Ascending aorta (tissue), 2 donors: Measurements from ENCODE around the gene GPNMB. TPM values are rescaled to one million over a fixed set of nuclear protein-coding genes. Genes with fewer than 3 reads are reported as not detected.
"Not testable (repeated sequence)": the region's sequence is repeated elsewhere in the genome, so short reads cannot be mapped to it uniquely, and the experiment has no call there.

Experiments used
- DNase-seq, 2 donors: peaks; one replicate each; pipeline ENCODE4 v3.0.0-alpha.2; 2019; ENCODE audit warnings: low spot score in 2 of 2
- H3K27ac ChIP-seq, 2 donors: fragments of 200-600 bp; sonication (generic); one replicate each; pipeline ENCODE4 v1.5.1; 2016 to 2017; ENCODE audit warnings: mild to moderate bottlenecking in 1 of 2
- H3K27me3 ChIP-seq: fragments of 200-600 bp; sonication (generic); one replicate; pipeline ENCODE4 v1.5.1; 2017
- H3K36me3 ChIP-seq, 2 donors: fragments of 200-600 bp; sonication (generic); one replicate each; pipeline ENCODE4 v1.5.1; 2016
- H3K4me1 ChIP-seq, 2 donors: fragments of 200-600 bp; sonication (generic); one replicate each; pipeline ENCODE4 v1.5.1; 2016 to 2017; ENCODE audit warnings: mild to moderate bottlenecking in 1 of 2
- H3K4me3 ChIP-seq, 2 donors: fragments of 200-600 bp; sonication (generic); one replicate each; pipeline ENCODE4 v1.5.1; 2016 to 2017; ENCODE audit warnings: mild to moderate bottlenecking in 1 of 2
- H3K9me3 ChIP-seq, 2 donors: fragments of 200-600 bp; sonication (generic); one replicate each; pipeline ENCODE4 v1.5.1; 2016
- intact Hi-C: fragments of 100-400 bp; cut with DNase I; formaldehyde crosslinking; loops from one replicate; pipeline ENCODE4 v1.15.1; 2023
- total RNA-seq: library from RNA; depleted of rRNA; stranded (reverse); fragments of >200 nt; gene quantifications from one replicate; pipeline ENCODE4 v1.1.0, GENCODE V29; 2016
- TF ChIP-seq, protein P1 (sequence below), 3 experiments: fragments of 200-600 bp in 2 of 3; fragments of 450-650 bp in 1 of 3; sonication (generic) in 2 of 3; IDR thresholded peaks; one replicate each; pipeline ENCODE4 v1.5.1; 2016 to 2019; ENCODE audit warnings: antibody characterized with exemption in 3 of 3, mild to moderate bottlenecking in 1 of 3, moderate library complexity in 1 of 3

Gene GPNMB
- total RNA-seq, 1 donor from 2014 or later = 46.4 TPM

DNA sequence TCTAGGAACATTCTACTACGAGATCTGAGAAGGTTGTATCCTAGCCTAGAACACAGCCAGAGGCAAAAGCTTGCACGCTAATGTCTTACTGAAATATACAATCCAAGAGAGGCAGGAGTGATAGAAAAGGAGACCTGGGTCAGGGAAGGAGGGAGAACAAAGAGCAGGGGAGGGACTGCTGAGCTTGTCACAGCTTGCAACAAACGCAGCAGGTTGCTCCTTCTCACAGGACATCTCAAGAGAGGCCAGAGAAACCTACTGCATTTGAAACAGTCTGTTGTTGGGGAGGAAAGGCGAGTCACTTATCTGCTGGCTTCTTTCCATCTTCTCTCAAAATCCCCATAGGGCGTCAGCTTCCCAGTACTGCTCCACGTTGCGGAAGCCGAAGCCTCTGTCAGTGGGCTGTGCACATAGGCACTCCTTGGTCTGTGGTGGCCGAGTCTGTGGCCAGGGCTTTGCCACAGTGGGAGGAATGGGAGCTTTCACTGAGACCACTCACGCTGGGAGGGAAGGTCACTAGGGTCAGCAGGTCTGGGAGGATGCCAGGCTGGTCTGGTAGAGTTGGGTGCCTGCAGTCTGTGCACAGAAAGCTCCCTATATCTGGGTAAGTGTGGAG is 25.8 kb upstream of the GPNMB start:
- Histone ChIP-seq H3K27ac (no peak overlapping the region), H3K4me1 (no peaks in the 10 kb centered on the region), H3K27me3 (no peaks in the 10 kb centered on the region), H3K36me3 (no peaks in the 10 kb centered on the region), H3K9me3 (no peaks in the 10 kb centered on the region), H3K4me3 (no peak overlapping the region)
- intact Hi-C loops = no loop called here
- TF ChIP-seq, protein P1, sequence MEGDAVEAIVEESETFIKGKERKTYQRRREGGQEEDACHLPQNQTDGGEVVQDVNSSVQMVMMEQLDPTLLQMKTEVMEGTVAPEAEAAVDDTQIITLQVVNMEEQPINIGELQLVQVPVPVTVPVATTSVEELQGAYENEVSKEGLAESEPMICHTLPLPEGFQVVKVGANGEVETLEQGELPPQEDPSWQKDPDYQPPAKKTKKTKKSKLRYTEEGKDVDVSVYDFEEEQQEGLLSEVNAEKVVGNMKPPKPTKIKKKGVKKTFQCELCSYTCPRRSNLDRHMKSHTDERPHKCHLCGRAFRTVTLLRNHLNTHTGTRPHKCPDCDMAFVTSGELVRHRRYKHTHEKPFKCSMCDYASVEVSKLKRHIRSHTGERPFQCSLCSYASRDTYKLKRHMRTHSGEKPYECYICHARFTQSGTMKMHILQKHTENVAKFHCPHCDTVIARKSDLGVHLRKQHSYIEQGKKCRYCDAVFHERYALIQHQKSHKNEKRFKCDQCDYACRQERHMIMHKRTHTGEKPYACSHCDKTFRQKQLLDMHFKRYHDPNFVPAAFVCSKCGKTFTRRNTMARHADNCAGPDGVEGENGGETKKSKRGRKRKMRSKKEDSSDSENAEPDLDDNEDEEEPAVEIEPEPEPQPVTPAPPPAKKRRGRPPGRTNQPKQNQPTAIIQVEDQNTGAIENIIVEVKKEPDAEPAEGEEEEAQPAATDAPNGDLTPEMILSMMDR (IDR thresholded peaks at IDR 0.05) = no peak
- no peak for DNase-seq

GRCh38 chr7:23222439-23223030 is 24.0 kb upstream of the GPNMB start:
- no peaks in the 10 kb centered on the region for H3K4me1 ChIP-seq
- H3K27me3 ChIP-seq = no peaks in the 10 kb centered on the region
- no peak overlapping the region for H3K27ac ChIP-seq
- H3K9me3 ChIP-seq = no peaks in the 10 kb centered on the region
- no peaks in the 10 kb centered on the region for H3K36me3 ChIP-seq
- TF ChIP-seq, protein P1 (IDR thresholded peaks at IDR 0.05) = no peak
- H3K4me3 ChIP-seq = no peak overlapping the region
- intact Hi-C loops = no loop called here
- no peak for DNase-seq

GRCh38 chr7:23224364-23224763 is 22.2 kb upstream of the GPNMB start:
- H3K27ac ChIP-seq, H3K36me3 ChIP-seq, H3K4me1 ChIP-seq, intact Hi-C loops, DNase-seq, H3K4me3 ChIP-seq, H3K27me3 ChIP-seq, H3K9me3 ChIP-seq: not testable (repeated sequence)

DNA sequence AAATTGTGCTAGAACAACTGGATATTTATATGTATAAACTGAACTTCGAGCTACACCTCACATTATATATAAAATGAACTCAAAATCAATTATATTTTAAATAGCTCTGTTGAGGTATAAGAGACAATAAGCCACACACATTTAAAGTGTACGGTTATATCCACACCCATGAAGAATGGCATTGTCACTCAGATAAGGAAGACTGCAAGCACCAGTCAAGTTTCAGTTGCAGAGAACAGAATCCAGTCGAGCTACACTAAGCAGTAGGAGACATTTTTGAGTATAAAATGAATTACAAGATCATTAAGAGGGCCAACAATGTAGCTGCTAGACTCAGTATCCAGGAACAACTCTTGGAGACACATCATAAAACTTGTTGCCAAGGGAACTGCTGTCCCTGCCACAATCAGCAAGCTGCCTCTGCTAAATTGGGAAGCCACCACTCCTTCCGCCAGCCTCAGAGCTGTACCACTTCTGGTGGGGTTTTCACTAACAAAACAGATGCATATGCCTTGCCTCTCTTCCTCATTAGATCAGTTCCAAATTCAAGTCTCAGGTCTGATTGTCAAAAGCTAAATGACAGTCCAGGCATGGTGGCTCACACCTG is 19.6 kb upstream of the GPNMB start:
- no peak for DNase-seq
- no peak overlapping the region for H3K27ac ChIP-seq
- H3K36me3 ChIP-seq = no peaks in the 10 kb centered on the region
- no peaks in the 10 kb centered on the region for H3K27me3 ChIP-seq
- H3K9me3 ChIP-seq = no peaks in the 10 kb centered on the region
- TF ChIP-seq, protein P1 (IDR thresholded peaks at IDR 0.05) = no peak
- H3K4me1 ChIP-seq = no peaks in the 10 kb centered on the region
- H3K4me3 ChIP-seq = no peak overlapping the region
- intact Hi-C loops = no loop called here

GRCh38 chr7:23228412-23228811 is 18.2 kb upstream of the GPNMB start:
- Histone ChIP-seq H3K27me3 (no peaks in the 10 kb centered on the region), H3K27ac (no peak overlapping the region), H3K4me1 (no peaks in the 10 kb centered on the region), H3K9me3 (no peaks in the 10 kb centered on the region), H3K4me3 (no peak overlapping the region), H3K36me3 (no peaks in the 10 kb centered on the region)
- intact Hi-C loops = no loop called here
- TF ChIP-seq, protein P1 (IDR thresholded peaks at IDR 0.05) = no peak
- DNase-seq = no peak

DNA sequence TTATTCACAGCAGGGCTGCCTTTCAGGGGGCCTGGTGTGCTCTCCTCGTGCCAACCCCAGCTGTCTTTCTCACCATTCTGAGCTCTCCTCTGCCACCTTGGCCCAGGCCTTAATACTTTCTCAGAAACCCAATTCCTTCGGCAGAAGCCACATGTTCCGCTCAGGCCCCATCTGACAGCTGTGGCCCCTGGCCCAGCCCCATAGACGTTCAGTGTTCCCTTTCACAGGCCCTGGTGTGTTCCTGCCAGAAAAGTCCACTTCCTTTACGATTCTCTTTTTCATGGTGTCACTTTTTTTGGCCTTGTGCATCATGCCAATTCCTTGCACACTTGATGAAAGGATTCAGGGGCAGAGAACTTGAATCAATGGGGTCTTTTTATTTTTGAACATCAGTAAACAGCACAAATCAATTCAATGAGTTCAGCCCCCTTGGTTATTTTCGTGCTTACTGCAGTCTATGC is 15.9 kb upstream of the GPNMB start:
- Histone ChIP-seq H3K9me3 (no peaks in the 10 kb centered on the region), H3K27me3 (no peaks in the 10 kb centered on the region), H3K27ac (no peak overlapping the region), H3K36me3 (no peaks in the 10 kb centered on the region), H3K4me3 (no peak overlapping the region), H3K4me1 (no peaks in the 10 kb centered on the region)
- intact Hi-C loops = no loop called here
- TF ChIP-seq, protein P1 (IDR thresholded peaks at IDR 0.05) = no peak
- DNase-seq = no peak
